Thyroid gland (tissue), 4 donors: Measurements from ENCODE around the gene DKC1. TPM values are rescaled to one million over a fixed set of nuclear protein-coding genes. Genes with fewer than 3 reads are reported as not detected.

Experiments used
- DNase-seq, 2 donors: peaks; one replicate each; pipeline ENCODE4 v3.0.0-alpha.2; 2019
- H3K27ac ChIP-seq, 3 donors: fragments of 200-600 bp; sonication (generic); 1 replicate in 2 of 3; 2 replicates in 1 of 3; pipeline ENCODE4 v1.5.1; 2016 to 2019; ENCODE audit warnings: mild to moderate bottlenecking in 1 of 3, moderate library complexity in 1 of 3
- H3K27me3 ChIP-seq: fragments of 200-600 bp; sonication (generic); one replicate; pipeline ENCODE4 v1.5.1; 2019
- H3K36me3 ChIP-seq, 2 donors: fragments of 200-600 bp; sonication (generic); one replicate each; pipeline ENCODE4 v1.5.1; 2016 to 2019
- H3K4me1 ChIP-seq, 2 donors: fragments of 200-600 bp; sonication (generic); one replicate each; pipeline ENCODE4 v1.5.1; 2017 to 2019
- H3K4me3 ChIP-seq, 3 donors: fragments of 200-600 bp; sonication (generic); replicated peaks in 1 of 3; 1 replicate in 2 of 3; 2 replicates in 1 of 3; pipeline ENCODE4 v1.5.1; 2016; ENCODE audit warnings: mild to moderate bottlenecking in 1 of 3
- H3K9me3 ChIP-seq: fragments of 200-600 bp; sonication (generic); one replicate; pipeline ENCODE4 v1.5.1; 2017
- POLR2A ChIP-seq, 2 donors: fragments of 450-650 bp; IDR thresholded peaks; one replicate each; pipeline ENCODE4 v1.6.1; 2017; ENCODE audit warnings: antibody characterized with exemption in 2 of 2, mild to moderate bottlenecking in 2 of 2, moderate library complexity in 1 of 2
- WGBS, 2 donors: methylation state at CpG; one replicate each; pipeline ENCODE4 v1.1.5; 2017; 5-methylcytosine and 5-hydroxymethylcytosine counted together
- intact Hi-C: fragments of 100-400 bp; cut with DNase I; formaldehyde crosslinking; loops from one replicate; pipeline ENCODE4 v1.15.1; 2023
- total RNA-seq, 4 donors: library from RNA; depleted of rRNA; stranded (reverse); fragments of >200 nt; gene quantifications; one replicate each; pipeline ENCODE4 v1.2.3, GENCODE V29; 2016
- TF ChIP-seq, protein P1 (sequence below), 6 experiments: fragments of 200-600 bp in 3 of 6; fragments of 450-650 bp in 3 of 6; sonication (generic) in 3 of 6; IDR thresholded peaks; one replicate each; pipeline ENCODE4 v1.5.1; 2016 to 2019; ENCODE audit warnings: antibody characterized with exemption in 6 of 6, mild to moderate bottlenecking in 2 of 6, inconsistent platforms in 1 of 6, moderate library complexity in 1 of 6

The DKC1 gene
- total RNA-seq, 4 donors from 2014 or later, result 33.8 to 41.5 (median 35.2) TPM

DNA sequence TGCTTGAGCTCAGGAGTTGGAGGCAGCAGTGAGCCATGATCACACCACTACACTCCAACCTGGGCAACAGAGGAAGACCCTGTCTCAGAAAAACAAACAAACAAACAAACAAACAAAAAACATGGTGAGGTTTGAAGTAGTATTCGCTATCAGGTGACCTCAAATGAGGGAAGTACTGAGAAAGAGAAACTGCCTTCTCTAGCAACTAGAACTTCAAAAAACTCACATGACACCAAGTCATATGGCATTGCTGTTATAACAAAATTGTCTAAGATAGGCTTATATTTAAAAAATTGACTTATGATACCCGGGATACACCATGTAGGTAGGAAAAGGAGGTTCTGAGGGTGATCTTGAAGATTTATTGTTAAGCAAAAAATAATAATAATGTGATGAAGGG, 32.4 kb downstream of the DKC1 start:
- WGBS, 2 donors, result 90 to 95% methylated on average over 2 of the region's 2 CpGs
- TF ChIP-seq, protein P1, sequence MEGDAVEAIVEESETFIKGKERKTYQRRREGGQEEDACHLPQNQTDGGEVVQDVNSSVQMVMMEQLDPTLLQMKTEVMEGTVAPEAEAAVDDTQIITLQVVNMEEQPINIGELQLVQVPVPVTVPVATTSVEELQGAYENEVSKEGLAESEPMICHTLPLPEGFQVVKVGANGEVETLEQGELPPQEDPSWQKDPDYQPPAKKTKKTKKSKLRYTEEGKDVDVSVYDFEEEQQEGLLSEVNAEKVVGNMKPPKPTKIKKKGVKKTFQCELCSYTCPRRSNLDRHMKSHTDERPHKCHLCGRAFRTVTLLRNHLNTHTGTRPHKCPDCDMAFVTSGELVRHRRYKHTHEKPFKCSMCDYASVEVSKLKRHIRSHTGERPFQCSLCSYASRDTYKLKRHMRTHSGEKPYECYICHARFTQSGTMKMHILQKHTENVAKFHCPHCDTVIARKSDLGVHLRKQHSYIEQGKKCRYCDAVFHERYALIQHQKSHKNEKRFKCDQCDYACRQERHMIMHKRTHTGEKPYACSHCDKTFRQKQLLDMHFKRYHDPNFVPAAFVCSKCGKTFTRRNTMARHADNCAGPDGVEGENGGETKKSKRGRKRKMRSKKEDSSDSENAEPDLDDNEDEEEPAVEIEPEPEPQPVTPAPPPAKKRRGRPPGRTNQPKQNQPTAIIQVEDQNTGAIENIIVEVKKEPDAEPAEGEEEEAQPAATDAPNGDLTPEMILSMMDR (IDR thresholded peaks at IDR 0.05), result no peak
- no peak for TF ChIP-seq POLR2A (IDR thresholded peaks at IDR 0.05)
- H3K27ac ChIP-seq, result no peak overlapping the region

DNA sequence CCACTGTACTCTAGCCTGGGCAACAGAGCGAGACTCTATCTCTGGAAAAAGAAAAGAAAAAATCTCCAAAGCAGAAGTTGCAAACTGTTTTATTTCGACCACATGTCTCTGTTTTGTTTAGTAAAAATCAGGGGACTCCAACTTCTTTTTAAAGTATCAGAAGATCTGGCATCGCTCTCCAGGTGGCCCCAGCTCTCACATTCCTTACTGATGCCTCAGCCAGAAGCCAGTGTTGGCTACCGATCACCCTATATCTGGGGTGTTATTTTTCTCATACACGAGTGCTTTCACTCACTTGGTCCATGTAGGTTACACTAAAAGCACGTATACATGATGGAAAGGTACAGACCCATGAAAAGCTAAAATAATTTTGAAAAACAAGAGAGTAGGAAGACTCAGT, 34.3 kb downstream of the DKC1 start:
- TF ChIP-seq, protein P1 (IDR thresholded peaks at IDR 0.05), result no peak
- no peak for TF ChIP-seq POLR2A (IDR thresholded peaks at IDR 0.05)
- Histone ChIP-seq H3K9me3 (no peaks in the 10 kb centered on the region), H3K4me3 (no peak overlapping the region), H3K4me1 (peaks cover 13 to 15% of the 10 kb centered on the region in 2 donors), H3K36me3 (no peaks in the 10 kb centered on the region), H3K27ac (no peak overlapping the region), H3K27me3 (no peaks in the 10 kb centered on the region)
- intact Hi-C loops, result no loop called here
- 60 to 83% methylated on average over 6 of the region's 6 CpGs for WGBS, 2 donors
- no peak for DNase-seq

More for the DNA sequence above, 32.4 kb downstream of the DKC1 start:
- Histone ChIP-seq H3K27me3 (no peaks in the 10 kb centered on the region), H3K4me1 (peaks cover 5 to 7% of the 10 kb centered on the region in 2 donors), H3K4me3 (no peak overlapping the region), H3K36me3 (no peaks in the 10 kb centered on the region), H3K9me3 (no peaks in the 10 kb centered on the region)
- DNase-seq, result no peak
- intact Hi-C loops, result no loop called here

DNA sequence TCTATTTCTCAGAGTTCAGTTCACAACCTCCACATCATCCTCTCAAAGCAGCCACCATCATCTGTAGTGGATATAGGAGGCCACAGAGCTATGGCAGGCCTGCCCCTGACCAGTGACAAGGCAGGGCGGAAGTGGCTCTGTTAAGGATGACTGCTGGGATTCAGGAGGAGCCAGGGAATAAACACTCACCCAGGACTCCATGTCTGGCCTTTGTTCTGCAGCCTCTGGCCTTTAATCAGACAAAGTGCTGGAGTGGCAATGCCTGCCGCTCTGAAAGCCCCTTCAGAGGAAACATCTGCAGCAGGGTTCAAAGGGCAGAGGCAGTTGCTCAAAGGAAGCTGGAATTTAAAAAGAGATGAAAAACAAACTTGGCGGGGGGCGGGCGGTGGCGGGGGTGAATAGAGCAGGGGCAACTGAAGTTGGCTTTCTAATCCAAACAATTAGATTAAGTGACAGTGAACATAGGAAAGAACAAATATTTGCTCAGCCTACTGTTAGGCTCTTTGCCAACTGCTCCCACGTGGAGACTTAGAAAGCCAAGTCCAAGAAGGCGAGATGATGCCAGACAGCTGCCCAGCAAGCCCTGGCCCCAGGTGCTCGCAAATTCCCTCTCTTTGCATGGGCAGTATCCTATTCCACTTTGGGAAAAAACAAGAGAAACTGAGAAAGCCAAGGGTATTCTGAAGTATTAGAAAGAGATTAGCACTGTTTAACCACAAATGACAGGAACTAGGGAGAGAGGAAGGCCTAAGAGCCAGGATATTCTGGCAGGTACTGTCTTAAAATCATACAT, 37.1 kb downstream of the DKC1 start:
- Histone ChIP-seq H3K4me1 (peaks cover 15 to 18% of the 10 kb centered on the region in 2 donors), H3K36me3 (no peaks in the 10 kb centered on the region), H3K27ac (peak overlapping the region; percentile 15 to 48 (median 39)), H3K9me3 (no peaks in the 10 kb centered on the region), H3K4me3 (no peak overlapping the region), H3K27me3 (no peaks in the 10 kb centered on the region)
- 28 to 37% methylated on average over 9 of the region's 9 CpGs for WGBS, 2 donors
- intact Hi-C loops, result no loop called here
- DNase-seq, result peak; percentile 64 to 67
- TF ChIP-seq POLR2A (IDR thresholded peaks at IDR 0.05), result no peak
- TF ChIP-seq, protein P1 (IDR thresholded peaks at IDR 0.05), result no peak

DNA sequence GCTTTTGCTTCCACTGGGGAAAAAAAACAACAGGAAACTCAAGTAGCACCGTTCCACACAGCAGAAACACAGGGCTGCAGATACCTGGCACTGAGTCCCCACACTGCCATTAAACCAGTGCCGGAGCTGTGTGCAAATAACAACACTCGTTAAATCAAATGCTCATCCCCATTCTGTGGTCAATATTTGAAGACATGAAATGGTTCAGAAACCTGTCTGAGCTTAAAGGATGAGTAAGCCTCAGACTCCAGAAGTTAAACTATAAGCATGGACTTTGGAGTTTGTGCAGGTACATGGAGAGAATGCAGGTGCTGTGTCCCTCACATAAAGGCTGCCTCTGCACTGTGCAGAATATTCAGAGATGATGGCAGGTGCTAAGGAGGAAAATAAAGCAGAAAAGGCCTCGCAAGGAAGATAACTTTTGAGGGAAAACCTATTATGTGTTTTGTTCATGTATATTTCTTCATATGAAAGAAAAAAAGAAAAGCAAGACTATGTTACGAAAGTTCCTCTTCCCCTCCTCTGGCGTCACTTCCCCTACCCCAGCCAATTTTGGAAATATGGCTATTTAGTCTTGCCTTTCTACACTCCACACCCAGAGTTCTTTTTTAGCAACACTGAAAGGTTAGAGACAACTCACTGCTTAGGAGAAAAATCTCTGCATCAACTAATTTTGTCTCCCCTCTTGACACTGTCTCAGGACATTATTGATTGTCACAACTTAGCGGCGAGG, 38.0 kb downstream of the DKC1 start:
- WGBS, 2 donors, result 61 to 65% methylated on average over 8 of the region's 8 CpGs
- H3K36me3 ChIP-seq, result no peaks in the 10 kb centered on the region
- TF ChIP-seq POLR2A (IDR thresholded peaks at IDR 0.05), result no peak
- TF ChIP-seq, protein P1 (IDR thresholded peaks at IDR 0.05), result no peak
- H3K27me3 ChIP-seq, result no peaks in the 10 kb centered on the region
- H3K27ac ChIP-seq, result peak overlapping the region in 2 of 3 donors; percentile 39 to 48
- H3K9me3 ChIP-seq, result no peaks in the 10 kb centered on the region
- peaks cover 15 to 18% of the 10 kb centered on the region in 2 donors for H3K4me1 ChIP-seq
- no peak overlapping the region for H3K4me3 ChIP-seq
- DNase-seq, result peak in 1 of 2 donors; percentile 10
- intact Hi-C loops, result no loop called here

DNA sequence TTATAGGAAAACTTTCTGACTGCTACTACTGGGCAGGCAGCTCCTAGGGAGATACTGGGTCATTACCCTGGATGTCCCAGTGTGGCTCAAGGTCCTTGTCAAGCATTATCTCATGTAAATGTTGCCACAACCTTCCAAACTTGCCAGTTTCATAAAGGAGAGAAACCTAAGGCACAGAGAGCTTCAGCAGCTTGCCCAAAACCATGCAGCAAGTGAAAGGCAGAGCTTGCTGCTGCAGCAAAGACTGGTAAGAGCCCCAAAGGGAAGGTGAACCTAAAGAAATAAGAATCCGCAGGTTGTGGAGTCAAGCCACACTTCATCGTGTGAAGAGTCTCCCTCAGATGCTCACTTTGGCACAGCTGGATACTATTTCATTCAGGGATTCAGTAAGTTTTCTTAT, 40.3 kb downstream of the DKC1 start:
- TF ChIP-seq POLR2A (IDR thresholded peaks at IDR 0.05), result no peak
- TF ChIP-seq, protein P1 (IDR thresholded peaks at IDR 0.05), result no peak
- Histone ChIP-seq H3K27me3 (no peaks in the 10 kb centered on the region), H3K27ac (peak overlapping the region in 2 of 3 donors; percentile 4 to 24), H3K4me1 (peaks cover 15 to 18% of the 10 kb centered on the region in 2 donors), H3K9me3 (no peaks in the 10 kb centered on the region), H3K36me3 (no peaks in the 10 kb centered on the region), H3K4me3 (no peak overlapping the region)
- 90 to 94% methylated on average over 2 of the region's 2 CpGs for WGBS, 2 donors
- intact Hi-C loops, result no loop called here
- DNase-seq, result no peak
